ENCODE data around the gene DHX35. TPM values are rescaled to one million over a fixed set of nuclear protein-coding genes. Genes with fewer than 3 reads are reported as not detected.

Gene DHX35
- total RNA-seq, 2 donors from 2014 or later = 12.1 to 13.9 TPM

- intact Hi-C loops (cut with DNase I) = no loop called here
- DNase-seq (ENCODE audit: low spot score) = no peak
Observed at GRCh38 chr20:39072132-39072531, 110.0 kb downstream of the DHX35 start.

GRCh38 chr20:39072653-39073052 lies 110.5 kb downstream of the DHX35 start:
- intact Hi-C loops (cut with DNase I) = no loop called here
- no peak for DNase-seq (ENCODE audit: low spot score)

- DNase-seq (ENCODE audit: low spot score) = no peak
- intact Hi-C loops (cut with DNase I) = no loop called here
Observed at GRCh38 chr20:39075731-39076130, 113.6 kb downstream of the DHX35 start.

- intact Hi-C loops (cut with DNase I) = no loop called here
- no peak for DNase-seq (ENCODE audit: low spot score)
Observed at GRCh38 chr20:39076958-39077357, 114.8 kb downstream of the DHX35 start.

GRCh38 chr20:39080326-39080725 lies 118.2 kb downstream of the DHX35 start:
- intact Hi-C loops (cut with DNase I) = no loop called here
- DNase-seq (ENCODE audit: low spot score) = no peak

GRCh38 chr20:39081255-39081654 lies 119.1 kb downstream of the DHX35 start:
- intact Hi-C loops (cut with DNase I) = no loop called here
- DNase-seq (ENCODE audit: low spot score) = peak; percentile 88

GRCh38 chr20:39082622-39083398 lies 120.7 kb downstream of the DHX35 start:
- no peak for DNase-seq (ENCODE audit: low spot score)
- intact Hi-C loops (cut with DNase I) = no loop called here

GRCh38 chr20:39083761-39084160 lies 121.6 kb downstream of the DHX35 start:
- intact Hi-C loops (cut with DNase I) = no loop called here

GRCh38 chr20:39089029-39089428 lies 126.9 kb downstream of the DHX35 start:
- DNase-seq (ENCODE audit: low spot score) = no peak
- intact Hi-C loops (cut with DNase I) = no loop called here

More at GRCh38 chr20:39083761-39084160, 121.6 kb downstream of the DHX35 start:
- DNase-seq (ENCODE audit: low spot score) = no peak

Other genes with a start within 250 kb of the DHX35 start
- not detected for gene SLC32A1, start 237.9 kb upstream of the DHX35 start, total RNA-seq
- gene ACTR5, start 213.9 kb upstream of the DHX35 start, total RNA-seq = 1 to 10 TPM; 5.1 to 5.8 TPM
- 10 to 100 TPM in 1 of 2 donors, 1 to 10 TPM in 1; 8.5 to 11.7 TPM for gene PPP1R16B, start 156.6 kb upstream of the DHX35 start, total RNA-seq
- gene FAM83D, start 35.9 kb upstream of the DHX35 start, total RNA-seq = 10 to 100 TPM; 72.1 to 94.3 TPM